Suprapubic skin (tissue), 4 donors: Measurements from ENCODE around the gene ARID3A. TPM values are rescaled to one million over a fixed set of nuclear protein-coding genes. Genes with fewer than 3 reads are reported as not detected.
"Not testable (repeated sequence)": the region's sequence is repeated elsewhere in the genome, so short reads cannot be mapped to it uniquely, and the experiment has no call there.

ENCODE experiments used
- DNase-seq, 2 donors: peaks; one replicate each; pipeline ENCODE4 v3.0.0-alpha.2; 2019; ENCODE audit warnings: low spot score in 2 of 2
- H3K27ac ChIP-seq: fragments of 200-600 bp; sonication (generic); one replicate; pipeline ENCODE4 v1.5.1; 2019
- H3K27me3 ChIP-seq: fragments of 200-600 bp; sonication (generic); one replicate; pipeline ENCODE4 v1.5.1; 2019
- H3K36me3 ChIP-seq: fragments of 200-600 bp; sonication (generic); one replicate; pipeline ENCODE4 v1.5.1; 2019
- H3K4me1 ChIP-seq: fragments of 200-600 bp; sonication (generic); one replicate; pipeline ENCODE4 v1.5.1; 2019
- H3K4me3 ChIP-seq: fragments of 200-600 bp; sonication (generic); one replicate; pipeline ENCODE4 v1.5.1; 2019; ENCODE audit warnings: mild to moderate bottlenecking
- H3K9me3 ChIP-seq: fragments of 200-600 bp; sonication (generic); one replicate; pipeline ENCODE4 v1.5.1; 2019
- EP300 ChIP-seq: sonication (generic); formaldehyde crosslinking; IDR thresholded peaks from one replicate; pipeline ENCODE4 v1.6.1; 2017; ENCODE audit warnings: antibody characterized with exemption
- POLR2A ChIP-seq, 2 donors: fragments of 450-650 bp; IDR thresholded peaks; one replicate each; pipeline ENCODE4 v1.6.1; 2017; ENCODE audit warnings: antibody characterized with exemption in 2 of 2, mild to moderate bottlenecking in 2 of 2, moderate library complexity in 2 of 2
- POLR2AphosphoS5 ChIP-seq, 3 donors: sonication (generic); formaldehyde crosslinking; IDR thresholded peaks; one replicate each; pipeline ENCODE4 v1.6.1; 2017; ENCODE audit warnings: antibody characterized with exemption in 3 of 3
- WGBS: methylation state at CpG from one replicate; pipeline ENCODE4 v1.1.5; 2018; 5-methylcytosine and 5-hydroxymethylcytosine counted together
- total RNA-seq, 4 donors: library from RNA; depleted of rRNA; stranded (reverse); fragments of >200 nt; gene quantifications; one replicate each; pipeline ENCODE4 v1.1.0, GENCODE V29; 2016
- TF ChIP-seq, protein P1 (sequence below), 2 donors: fragments of 200-600 bp in 1 of 2; fragments of 450-650 bp in 1 of 2; sonication (generic) in 1 of 2; IDR thresholded peaks; one replicate each; pipeline ENCODE4 v1.5.1; 2016 to 2019; ENCODE audit warnings: antibody characterized with exemption in 2 of 2, mild to moderate bottlenecking in 1 of 2, moderate library complexity in 1 of 2

Gene ARID3A
- total RNA-seq, result 1 to 10 TPM; 4.7 to 7.5 (median 6.1) TPM

DNA sequence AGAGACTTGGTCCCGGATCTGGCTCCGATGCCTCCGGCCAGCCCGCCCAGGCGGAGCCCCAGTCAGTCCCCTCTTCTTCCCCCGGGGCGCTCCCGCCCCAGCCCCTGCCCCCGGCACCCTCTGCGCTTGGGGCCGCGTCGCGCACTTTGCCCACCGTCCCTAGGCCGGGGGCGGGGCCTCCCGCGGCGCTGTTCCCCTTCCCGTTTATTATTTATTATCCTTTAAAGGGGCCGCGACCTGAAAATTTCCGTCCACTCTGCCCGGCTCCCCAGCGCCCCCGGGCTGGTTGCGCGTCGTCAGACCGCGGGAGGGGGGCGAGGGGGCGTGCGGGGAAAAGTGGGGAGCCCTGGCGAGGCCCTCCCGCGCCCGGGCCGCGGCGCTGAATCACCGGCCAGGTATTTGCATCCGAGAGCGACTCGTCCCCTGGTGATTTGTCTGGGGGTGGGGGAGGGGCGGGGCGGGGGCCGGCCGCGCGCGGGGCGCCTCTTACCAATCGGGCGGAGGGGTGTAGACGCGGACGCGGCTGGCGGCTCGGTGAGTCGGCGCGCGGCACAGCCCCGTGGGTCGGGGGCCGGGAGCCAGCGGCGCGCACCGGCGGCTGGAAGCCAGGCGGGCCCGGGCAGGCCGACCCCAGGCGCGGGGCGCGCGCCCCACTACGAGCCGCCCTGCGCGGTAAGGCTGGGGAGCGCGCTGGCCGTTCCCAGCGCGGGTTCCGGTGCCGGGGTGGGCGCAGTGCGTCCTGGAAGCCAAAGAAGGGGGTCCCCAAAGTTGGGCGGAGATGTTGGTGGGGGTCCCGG, at the start of gene ARID3A:
ARID3A (plus strand) TSS at position 510 of the 797 bp plus-strand sequence. CDS start 3,494 bp downstream, outside the sequence.
- DNase-seq, result peak; percentile 89 to 94
- 0% methylated on average over 9 of the region's 97 CpGs for WGBS
- H3K27me3 ChIP-seq, result peaks cover 8% of the 10 kb centered on the region
- H3K9me3 ChIP-seq, result no peaks in the 10 kb centered on the region
- H3K4me3 ChIP-seq, result peak within 1 kb of the TSS; percentile 97
- H3K27ac ChIP-seq, result peak within 1 kb of the TSS; percentile 80
- no peak for TF ChIP-seq POLR2AphosphoS5 (IDR thresholded peaks at IDR 0.05)
- TF ChIP-seq, protein P1, sequence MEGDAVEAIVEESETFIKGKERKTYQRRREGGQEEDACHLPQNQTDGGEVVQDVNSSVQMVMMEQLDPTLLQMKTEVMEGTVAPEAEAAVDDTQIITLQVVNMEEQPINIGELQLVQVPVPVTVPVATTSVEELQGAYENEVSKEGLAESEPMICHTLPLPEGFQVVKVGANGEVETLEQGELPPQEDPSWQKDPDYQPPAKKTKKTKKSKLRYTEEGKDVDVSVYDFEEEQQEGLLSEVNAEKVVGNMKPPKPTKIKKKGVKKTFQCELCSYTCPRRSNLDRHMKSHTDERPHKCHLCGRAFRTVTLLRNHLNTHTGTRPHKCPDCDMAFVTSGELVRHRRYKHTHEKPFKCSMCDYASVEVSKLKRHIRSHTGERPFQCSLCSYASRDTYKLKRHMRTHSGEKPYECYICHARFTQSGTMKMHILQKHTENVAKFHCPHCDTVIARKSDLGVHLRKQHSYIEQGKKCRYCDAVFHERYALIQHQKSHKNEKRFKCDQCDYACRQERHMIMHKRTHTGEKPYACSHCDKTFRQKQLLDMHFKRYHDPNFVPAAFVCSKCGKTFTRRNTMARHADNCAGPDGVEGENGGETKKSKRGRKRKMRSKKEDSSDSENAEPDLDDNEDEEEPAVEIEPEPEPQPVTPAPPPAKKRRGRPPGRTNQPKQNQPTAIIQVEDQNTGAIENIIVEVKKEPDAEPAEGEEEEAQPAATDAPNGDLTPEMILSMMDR (IDR thresholded peaks at IDR 0.05), result no peak
- no peak for TF ChIP-seq POLR2A (IDR thresholded peaks at IDR 0.05)
- no peak for TF ChIP-seq EP300
- peaks cover 29% of the 10 kb centered on the region for H3K4me1 ChIP-seq
- peaks cover 8% of the 10 kb centered on the region for H3K36me3 ChIP-seq

- 86% methylated on average over 18 of the region's 18 CpGs for WGBS
- H3K4me3 ChIP-seq, result no peak overlapping the region
- H3K4me1 ChIP-seq, result peaks cover 37% of the 10 kb centered on the region
- H3K27ac ChIP-seq, result no peak overlapping the region
- no peak for DNase-seq
- TF ChIP-seq, protein P1 (IDR thresholded peaks at IDR 0.05), result no peak
- TF ChIP-seq POLR2AphosphoS5 (IDR thresholded peaks at IDR 0.05) (no peak), EP300 (no peak), POLR2A (IDR thresholded peaks at IDR 0.05) (no peak)
- H3K27me3 ChIP-seq, result no peaks in the 10 kb centered on the region
- H3K36me3 ChIP-seq, result peaks cover 70% of the 10 kb centered on the region
- no peaks in the 10 kb centered on the region for H3K9me3 ChIP-seq
Measured at GRCh38 chr19:876089-876488, 49.7 kb upstream of the ARID3A start.

DNA sequence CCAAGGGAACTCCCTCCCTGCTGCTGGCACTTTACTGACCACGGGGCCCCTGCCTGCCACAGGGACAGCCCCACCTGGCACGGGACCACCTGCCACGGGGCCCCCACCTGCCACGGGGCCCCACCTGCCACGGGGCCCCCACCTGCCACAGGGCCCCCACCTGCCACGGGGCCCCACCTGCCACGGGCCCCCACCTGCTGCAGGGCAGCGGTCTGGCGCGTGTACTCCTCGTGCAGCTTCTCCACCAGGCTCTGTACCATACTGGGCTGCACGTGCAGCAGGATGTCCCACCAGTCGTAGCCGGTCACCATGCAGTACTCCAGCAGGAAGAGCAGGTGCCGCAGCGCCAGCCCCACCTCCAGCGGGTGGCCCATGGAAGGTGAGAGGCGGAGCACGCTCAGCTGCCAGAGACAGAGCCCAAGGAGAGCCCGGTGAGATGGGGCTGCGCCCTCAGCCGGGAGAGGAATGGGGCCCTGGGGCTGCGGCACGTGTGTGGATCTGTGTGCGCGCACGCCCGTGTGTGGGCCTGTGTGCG, 49.0 kb upstream of the ARID3A start:
- Histone ChIP-seq H3K27ac (no peak overlapping the region), H3K4me1 (peaks cover 36% of the 10 kb centered on the region), H3K36me3 (peaks cover 73% of the 10 kb centered on the region), H3K4me3 (no peak overlapping the region), H3K9me3 (no peaks in the 10 kb centered on the region), H3K27me3 (no peaks in the 10 kb centered on the region)
- no peak for DNase-seq
- no peak for TF ChIP-seq POLR2AphosphoS5 (IDR thresholded peaks at IDR 0.05)
- no peak for TF ChIP-seq EP300
- no peak for TF ChIP-seq POLR2A (IDR thresholded peaks at IDR 0.05)
- TF ChIP-seq, protein P1 (IDR thresholded peaks at IDR 0.05), result no peak
- WGBS, result 100% methylated on average over 1 of the region's 29 CpGs

GRCh38 chr19:877992-878660, 47.7 kb upstream of the ARID3A start:
- not testable (repeated sequence) for DNase-seq, H3K27me3 ChIP-seq, H3K4me3 ChIP-seq, H3K27ac ChIP-seq, H3K9me3 ChIP-seq
- Histone ChIP-seq H3K4me1 (peaks cover 25% of the 10 kb centered on the region), H3K36me3 (peaks cover 85% of the 10 kb centered on the region)
- WGBS, result 68% methylated on average over 13 of the region's 23 CpGs

GRCh38 chr19:878751-879561, 46.9 kb upstream of the ARID3A start:
- H3K27me3 ChIP-seq, DNase-seq, H3K9me3 ChIP-seq, H3K4me3 ChIP-seq, H3K27ac ChIP-seq: not testable (repeated sequence)
- Histone ChIP-seq H3K36me3 (peaks cover 86% of the 10 kb centered on the region), H3K4me1 (peaks cover 17% of the 10 kb centered on the region)
- WGBS, result 83% methylated on average over 22 of the region's 24 CpGs
